Stimulated activated CD4-positive, alpha-beta T cell treated with anti-CD3 and anti-CD28 coated beads, Interleukin-12 subunit alpha, Interleukin-12 subunit beta, amount 100 ng/mL, for 48 hours (primary cell): ENCODE results near the gene PCNP.
"Not testable (repeated sequence)": the region's sequence is repeated elsewhere in the genome, so short reads cannot be mapped to it uniquely, and the experiment has no call there.

Source experiments
- DNase-seq, 3 donors: peaks; one replicate each; pipeline ENCODE4 v3.0.0-alpha.2; 2020; ENCODE audit warnings: low read depth in 2 of 3, low spot score in 1 of 3

Gene PCNP, protein sequence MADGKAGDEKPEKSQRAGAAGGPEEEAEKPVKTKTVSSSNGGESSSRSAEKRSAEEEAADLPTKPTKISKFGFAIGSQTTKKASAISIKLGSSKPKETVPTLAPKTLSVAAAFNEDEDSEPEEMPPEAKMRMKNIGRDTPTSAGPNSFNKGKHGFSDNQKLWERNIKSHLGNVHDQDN

GRCh38 chr3:101573449-101574387, at the start of gene PCNP:
PCNP (plus strand) TSS chr3:101574180; CDS start chr3:101574216, 36 bp downstream.
- peak; percentile 98 to 100 (median 99) for DNase-seq

- no peak for DNase-seq
These were observed 46.5 kb upstream of the PCNP start for GRCh38 chr3:101527441-101527840.

- DNase-seq: no peak
These were observed 46.1 kb upstream of the PCNP start for GRCh38 chr3:101527906-101528305.

DNA sequence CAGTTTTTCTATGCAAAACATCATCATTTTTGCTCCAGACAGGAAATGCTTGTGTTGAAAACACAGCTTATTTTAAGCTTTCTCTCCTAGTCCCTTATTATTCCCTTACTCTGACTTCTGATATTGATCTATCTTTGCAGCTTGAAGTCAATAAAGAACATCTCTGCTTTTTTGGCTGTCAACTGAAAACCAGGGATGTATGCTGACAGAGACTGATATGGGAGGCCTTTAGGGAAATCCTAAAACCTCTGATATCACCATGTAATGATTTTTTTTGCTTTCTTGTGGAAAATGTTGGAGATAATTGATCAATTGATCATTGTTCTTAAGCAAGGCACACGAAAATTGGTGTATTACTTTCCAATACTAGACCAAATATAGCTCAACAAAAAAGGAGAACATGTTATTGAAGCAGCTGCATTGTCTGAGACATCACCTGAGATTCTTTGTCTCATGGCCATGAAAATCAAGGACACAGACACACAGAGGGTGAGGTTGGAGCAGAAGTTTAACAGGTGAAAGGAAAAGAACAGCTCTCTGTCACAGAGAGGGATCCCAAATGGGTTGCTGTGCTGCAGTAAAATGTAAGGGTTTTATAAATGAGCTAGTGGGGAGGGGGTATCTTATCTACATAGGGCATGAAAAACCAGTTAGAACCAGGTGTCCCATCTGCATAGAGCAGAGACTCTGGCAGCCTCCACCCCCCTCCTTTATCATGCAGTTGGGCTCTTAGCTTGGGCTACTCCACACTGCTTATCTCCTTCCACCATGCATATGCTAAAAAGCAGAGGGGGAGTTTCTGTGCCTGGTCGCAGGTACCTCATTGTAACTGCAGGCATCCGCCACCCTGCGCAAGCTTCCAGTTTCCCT, 43.9 kb upstream of the PCNP start:
- no peak for DNase-seq

DNA sequence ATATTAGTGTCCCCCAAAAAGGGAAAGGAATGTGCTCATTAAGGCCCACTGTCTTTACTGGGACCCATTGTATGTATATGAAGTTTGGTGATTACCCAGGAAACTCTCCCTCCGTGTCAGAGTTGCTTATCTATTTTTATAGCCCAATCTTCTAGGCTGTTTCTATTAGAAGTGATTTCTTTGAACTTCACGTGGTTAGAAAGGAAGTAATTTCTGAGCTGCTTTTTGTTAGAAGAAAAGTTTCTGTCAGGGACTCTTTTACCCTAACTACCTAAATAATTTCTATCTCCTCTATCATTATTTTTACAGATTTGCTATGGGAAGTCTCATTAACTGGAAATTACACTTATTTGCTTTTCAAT, 43.3 kb upstream of the PCNP start:
- no peak for DNase-seq

DNA sequence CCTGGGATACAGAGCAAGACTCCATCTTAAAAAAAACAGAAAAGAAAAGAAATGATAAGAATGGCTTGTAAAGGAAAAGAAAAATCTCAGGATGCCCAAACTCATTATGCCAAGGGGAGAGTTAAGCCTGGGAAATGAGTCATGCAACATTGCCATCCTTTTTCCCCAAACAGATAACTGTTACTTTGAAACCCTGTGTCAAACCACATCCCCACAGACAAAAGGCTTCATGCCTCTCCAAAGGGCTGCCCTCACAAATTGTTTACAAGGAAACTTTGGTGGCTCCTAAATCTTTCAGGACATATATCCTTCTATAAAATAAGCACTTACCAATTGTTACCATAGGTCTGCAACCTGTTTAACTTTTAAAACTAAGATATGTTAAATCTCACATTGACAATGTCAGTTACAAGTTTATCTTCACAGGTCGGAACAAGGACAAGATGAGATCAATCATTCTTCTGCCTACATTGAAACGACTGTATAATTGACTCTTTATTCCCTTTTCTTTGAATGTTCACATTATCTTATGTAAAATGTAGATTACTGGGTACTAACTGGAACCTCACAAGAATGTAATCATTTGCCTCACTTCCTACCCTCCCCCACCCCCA, 42.4 kb upstream of the PCNP start:
- DNase-seq: no peak

- DNase-seq: no peak
These were observed 41.0 kb upstream of the PCNP start for GRCh38 chr3:101532783-101533602.

- DNase-seq: no peak
These were observed 40.4 kb upstream of the PCNP start for GRCh38 chr3:101533603-101533968.

GRCh38 chr3:101535221-101535620, 38.8 kb upstream of the PCNP start:
- no peak for DNase-seq

DNA sequence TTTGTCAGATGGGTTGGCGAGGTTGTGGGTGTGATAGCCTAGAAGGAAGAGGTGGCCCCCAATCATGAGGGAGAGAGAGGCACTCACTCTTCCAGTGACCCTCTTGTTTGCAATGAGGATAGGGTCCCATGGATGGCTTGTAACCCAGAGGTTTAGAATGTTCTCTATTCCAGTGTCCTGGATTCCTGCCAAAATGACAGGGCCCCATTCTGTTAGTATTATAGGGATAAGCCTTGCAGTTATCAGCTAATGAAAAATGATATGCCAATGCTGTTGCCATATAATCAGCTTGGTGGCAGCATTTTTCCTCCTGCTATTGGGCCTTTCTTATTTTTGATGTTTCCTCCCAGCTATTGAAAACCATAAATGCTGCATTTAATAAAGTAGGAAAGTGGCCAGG, 37.7 kb upstream of the PCNP start:
- DNase-seq: no peak

DNA sequence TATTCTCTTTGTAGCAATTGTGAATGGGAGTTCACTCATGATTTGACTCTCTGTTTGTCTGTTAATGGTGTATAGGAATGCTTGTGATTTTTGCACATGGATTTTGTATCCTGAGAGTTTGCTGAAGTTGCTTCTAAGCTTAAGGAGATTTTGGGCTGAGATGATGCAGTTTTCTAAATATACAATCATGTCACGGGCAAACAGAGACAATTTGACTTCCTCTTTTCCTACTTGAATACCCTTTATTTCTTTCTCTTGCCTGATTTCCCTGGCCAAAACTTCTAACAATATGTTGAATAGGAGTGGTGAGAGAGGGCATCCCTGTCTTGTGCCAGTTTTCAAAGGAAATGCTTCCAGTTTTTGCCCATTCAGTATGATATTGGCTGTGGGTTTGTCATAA, 37.0 kb upstream of the PCNP start:
- not testable (repeated sequence) for DNase-seq

- DNase-seq: no peak
These were observed 31.0 kb upstream of the PCNP start for GRCh38 chr3:101542957-101543356.

DNA sequence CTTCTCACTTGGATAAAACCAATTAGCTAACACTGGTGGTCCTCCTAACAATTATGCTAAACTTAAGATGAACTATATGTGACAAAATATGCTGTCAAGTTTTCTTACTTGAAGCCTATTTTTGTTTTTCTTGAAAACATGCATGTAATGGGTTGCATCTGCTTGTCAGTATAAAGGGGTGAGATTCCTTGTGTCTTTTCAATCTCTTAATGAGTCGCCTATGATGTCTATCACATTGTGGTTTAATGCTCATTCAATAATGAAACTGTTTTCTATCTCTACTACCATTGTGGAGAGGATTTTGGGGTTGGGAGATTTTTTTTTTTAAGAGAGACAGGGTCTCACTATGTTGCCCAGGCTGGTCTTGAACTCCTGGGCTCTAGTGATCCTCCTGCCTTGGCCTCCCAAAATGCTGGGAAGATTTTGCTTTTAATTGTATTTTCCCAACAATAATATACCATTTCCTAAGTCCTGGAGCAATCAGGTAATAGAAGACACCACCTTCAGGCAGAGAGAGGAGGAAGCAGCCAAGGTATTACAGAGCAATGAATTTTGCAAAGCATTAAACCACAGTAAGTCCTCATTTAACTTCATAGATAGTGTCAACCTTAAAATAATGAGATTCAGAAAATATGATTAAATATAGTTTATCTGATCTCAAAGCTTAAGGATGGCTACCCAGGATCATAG, 29.7 kb upstream of the PCNP start:
- no peak for DNase-seq

- no peak for DNase-seq
These were observed 25.4 kb upstream of the PCNP start for GRCh38 chr3:101548527-101549105.

- no peak for DNase-seq
These were observed 24.5 kb upstream of the PCNP start for GRCh38 chr3:101549473-101549872.

DNA sequence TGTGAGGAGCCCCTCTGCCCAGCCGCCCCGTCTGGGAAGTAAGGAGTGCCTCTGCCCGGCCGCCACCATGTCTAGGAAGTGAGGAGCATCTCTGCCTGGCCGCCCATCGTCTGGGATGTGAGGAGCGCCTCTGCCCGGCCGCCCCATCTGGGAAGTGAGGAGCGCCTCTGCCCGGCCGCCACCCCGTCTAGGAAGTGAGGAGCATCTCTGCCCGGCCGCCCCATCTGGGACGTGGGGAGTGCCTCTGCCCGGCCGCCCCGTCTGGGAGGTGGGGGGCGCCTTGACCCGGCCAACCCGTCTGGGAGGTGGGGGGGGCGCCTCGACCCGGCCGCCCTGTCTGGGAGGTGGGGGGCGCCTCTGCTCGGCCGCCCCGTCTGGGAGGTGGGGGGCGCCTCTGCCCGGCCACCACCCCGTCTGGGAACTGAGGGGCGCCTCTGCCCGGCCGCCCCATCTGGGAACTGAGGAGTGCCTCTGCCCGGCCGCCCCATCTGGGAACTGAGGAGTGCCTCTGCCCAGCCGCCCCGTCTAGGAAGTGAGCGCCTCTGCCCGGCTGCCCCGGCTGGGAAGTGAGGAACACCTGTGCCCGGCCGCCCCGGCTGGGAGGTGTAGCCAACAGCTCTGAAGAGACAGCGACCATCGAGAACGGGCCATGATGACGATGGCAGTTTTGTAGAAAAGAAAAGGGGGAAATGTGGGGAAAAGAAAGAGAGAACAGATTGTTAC, 22.5 kb upstream of the PCNP start:
- DNase-seq: not testable (repeated sequence)

GRCh38 chr3:101553381-101553780, 20.6 kb upstream of the PCNP start:
- DNase-seq: not testable (repeated sequence)

DNA sequence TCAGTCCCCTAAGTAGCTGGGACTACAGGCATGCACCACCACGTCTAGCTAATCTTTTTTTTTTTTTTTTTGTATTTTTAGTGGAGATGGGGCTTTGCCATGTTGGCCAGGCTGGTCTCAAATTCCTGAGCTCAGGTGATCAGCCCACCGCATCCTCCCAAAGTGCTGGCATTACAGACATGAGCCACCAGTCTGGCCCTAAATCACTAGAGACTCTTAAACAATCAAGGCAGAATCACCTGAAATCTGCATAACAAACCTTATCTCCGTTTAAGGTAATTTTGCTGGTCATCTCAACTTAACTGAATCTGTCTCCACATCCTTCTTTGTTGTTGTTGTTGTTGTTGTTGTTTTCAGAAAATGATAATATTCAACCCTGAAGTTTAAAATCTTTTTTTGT, 17.9 kb upstream of the PCNP start:
- DNase-seq: no peak
